ENCODE results near the gene SARNP. TPM values are rescaled to one million over a fixed set of nuclear protein-coding genes. Genes with fewer than 3 reads are reported as not detected.

The SARNP gene
- total RNA-seq, 1 experiment from 2014 or later = 98.3 TPM

DNA sequence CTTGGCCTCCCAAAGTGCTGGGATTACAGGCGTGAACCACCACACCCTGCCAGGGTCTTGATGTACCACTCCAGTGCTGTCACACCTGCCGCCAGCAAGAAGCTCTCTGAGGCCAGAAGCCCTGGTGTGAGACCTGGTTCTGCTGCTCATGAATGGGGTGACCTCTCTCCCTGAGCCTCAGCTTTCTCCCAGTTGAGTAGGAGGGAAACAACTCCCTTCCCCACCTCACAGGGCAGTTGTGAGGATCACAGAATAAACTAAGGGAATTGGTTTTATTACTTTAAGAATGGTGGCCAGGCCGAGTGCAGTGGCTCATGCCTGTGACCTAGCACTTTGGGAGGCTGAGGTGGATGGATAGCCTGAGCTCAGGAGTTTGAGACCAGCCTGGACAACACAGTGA, 82.9 kb downstream of the SARNP start:
- H3K36me3 Mint-ChIP-seq = no peaks in the 10 kb centered on the region
- no peak overlapping the region for H3K4me3 Mint-ChIP-seq
- no peaks in the 10 kb centered on the region for H3K9me3 Mint-ChIP-seq
- POLR2A ChIA-PET = no interaction called here
- no peak for DNase-seq (ENCODE audit: low spot score)
- CTCF ChIA-PET = interaction anchor here (0.6 to 1.5 kb wide), 4 partner anchors 10 to 78 kb away, joined by 3 to 6 read pairs (median 4); partner anchors contain the start of gene BLOC1S1
- peaks cover 37% of the 10 kb centered on the region for H3K4me1 Mint-ChIP-seq
- no peaks in the 10 kb centered on the region for H3K27me3 Mint-ChIP-seq (ENCODE audit: low read depth)
- no peak overlapping the region for H3K27ac Mint-ChIP-seq
- TF ChIP-seq, protein P1, sequence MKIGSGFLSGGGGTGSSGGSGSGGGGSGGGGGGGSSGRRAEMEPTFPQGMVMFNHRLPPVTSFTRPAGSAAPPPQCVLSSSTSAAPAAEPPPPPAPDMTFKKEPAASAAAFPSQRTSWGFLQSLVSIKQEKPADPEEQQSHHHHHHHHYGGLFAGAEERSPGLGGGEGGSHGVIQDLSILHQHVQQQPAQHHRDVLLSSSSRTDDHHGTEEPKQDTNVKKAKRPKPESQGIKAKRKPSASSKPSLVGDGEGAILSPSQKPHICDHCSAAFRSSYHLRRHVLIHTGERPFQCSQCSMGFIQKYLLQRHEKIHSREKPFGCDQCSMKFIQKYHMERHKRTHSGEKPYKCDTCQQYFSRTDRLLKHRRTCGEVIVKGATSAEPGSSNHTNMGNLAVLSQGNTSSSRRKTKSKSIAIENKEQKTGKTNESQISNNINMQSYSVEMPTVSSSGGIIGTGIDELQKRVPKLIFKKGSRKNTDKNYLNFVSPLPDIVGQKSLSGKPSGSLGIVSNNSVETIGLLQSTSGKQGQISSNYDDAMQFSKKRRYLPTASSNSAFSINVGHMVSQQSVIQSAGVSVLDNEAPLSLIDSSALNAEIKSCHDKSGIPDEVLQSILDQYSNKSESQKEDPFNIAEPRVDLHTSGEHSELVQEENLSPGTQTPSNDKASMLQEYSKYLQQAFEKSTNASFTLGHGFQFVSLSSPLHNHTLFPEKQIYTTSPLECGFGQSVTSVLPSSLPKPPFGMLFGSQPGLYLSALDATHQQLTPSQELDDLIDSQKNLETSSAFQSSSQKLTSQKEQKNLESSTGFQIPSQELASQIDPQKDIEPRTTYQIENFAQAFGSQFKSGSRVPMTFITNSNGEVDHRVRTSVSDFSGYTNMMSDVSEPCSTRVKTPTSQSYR (CRISPR knock-in tag; IDR thresholded peaks at IDR 0.05) = no peak
- TF ChIP-seq, protein P2, sequence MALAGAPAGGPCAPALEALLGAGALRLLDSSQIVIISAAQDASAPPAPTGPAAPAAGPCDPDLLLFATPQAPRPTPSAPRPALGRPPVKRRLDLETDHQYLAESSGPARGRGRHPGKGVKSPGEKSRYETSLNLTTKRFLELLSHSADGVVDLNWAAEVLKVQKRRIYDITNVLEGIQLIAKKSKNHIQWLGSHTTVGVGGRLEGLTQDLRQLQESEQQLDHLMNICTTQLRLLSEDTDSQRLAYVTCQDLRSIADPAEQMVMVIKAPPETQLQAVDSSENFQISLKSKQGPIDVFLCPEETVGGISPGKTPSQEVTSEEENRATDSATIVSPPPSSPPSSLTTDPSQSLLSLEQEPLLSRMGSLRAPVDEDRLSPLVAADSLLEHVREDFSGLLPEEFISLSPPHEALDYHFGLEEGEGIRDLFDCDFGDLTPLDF (CRISPR knock-in tag; IDR thresholded peaks at IDR 0.05) = no peak
- TF ChIP-seq GRHL2 (CRISPR knock-in tag; IDR thresholded peaks at IDR 0.05; ENCODE audit: insufficient replicate concordance, severe bottlenecking) (no peak), EMX1 (CRISPR knock-in tag; IDR thresholded peaks at IDR 0.05) (no peak), MXD4 (CRISPR knock-in tag; IDR thresholded peaks at IDR 0.05; ENCODE audit: borderline replicate concordance) (no peak)
- TF ChIP-seq, protein P3, sequence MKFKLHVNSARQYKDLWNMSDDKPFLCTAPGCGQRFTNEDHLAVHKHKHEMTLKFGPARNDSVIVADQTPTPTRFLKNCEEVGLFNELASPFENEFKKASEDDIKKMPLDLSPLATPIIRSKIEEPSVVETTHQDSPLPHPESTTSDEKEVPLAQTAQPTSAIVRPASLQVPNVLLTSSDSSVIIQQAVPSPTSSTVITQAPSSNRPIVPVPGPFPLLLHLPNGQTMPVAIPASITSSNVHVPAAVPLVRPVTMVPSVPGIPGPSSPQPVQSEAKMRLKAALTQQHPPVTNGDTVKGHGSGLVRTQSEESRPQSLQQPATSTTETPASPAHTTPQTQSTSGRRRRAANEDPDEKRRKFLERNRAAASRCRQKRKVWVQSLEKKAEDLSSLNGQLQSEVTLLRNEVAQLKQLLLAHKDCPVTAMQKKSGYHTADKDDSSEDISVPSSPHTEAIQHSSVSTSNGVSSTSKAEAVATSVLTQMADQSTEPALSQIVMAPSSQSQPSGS (CRISPR knock-in tag; IDR thresholded peaks at IDR 0.05; ENCODE audit: borderline replicate concordance, low read depth) = no peak
- TF ChIP-seq, protein P4, sequence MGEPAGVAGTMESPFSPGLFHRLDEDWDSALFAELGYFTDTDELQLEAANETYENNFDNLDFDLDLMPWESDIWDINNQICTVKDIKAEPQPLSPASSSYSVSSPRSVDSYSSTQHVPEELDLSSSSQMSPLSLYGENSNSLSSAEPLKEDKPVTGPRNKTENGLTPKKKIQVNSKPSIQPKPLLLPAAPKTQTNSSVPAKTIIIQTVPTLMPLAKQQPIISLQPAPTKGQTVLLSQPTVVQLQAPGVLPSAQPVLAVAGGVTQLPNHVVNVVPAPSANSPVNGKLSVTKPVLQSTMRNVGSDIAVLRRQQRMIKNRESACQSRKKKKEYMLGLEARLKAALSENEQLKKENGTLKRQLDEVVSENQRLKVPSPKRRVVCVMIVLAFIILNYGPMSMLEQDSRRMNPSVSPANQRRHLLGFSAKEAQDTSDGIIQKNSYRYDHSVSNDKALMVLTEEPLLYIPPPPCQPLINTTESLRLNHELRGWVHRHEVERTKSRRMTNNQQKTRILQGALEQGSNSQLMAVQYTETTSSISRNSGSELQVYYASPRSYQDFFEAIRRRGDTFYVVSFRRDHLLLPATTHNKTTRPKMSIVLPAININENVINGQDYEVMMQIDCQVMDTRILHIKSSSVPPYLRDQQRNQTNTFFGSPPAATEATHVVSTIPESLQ (CRISPR knock-in tag; IDR thresholded peaks at IDR 0.05) = no peak
- TF ChIP-seq, protein P5, sequence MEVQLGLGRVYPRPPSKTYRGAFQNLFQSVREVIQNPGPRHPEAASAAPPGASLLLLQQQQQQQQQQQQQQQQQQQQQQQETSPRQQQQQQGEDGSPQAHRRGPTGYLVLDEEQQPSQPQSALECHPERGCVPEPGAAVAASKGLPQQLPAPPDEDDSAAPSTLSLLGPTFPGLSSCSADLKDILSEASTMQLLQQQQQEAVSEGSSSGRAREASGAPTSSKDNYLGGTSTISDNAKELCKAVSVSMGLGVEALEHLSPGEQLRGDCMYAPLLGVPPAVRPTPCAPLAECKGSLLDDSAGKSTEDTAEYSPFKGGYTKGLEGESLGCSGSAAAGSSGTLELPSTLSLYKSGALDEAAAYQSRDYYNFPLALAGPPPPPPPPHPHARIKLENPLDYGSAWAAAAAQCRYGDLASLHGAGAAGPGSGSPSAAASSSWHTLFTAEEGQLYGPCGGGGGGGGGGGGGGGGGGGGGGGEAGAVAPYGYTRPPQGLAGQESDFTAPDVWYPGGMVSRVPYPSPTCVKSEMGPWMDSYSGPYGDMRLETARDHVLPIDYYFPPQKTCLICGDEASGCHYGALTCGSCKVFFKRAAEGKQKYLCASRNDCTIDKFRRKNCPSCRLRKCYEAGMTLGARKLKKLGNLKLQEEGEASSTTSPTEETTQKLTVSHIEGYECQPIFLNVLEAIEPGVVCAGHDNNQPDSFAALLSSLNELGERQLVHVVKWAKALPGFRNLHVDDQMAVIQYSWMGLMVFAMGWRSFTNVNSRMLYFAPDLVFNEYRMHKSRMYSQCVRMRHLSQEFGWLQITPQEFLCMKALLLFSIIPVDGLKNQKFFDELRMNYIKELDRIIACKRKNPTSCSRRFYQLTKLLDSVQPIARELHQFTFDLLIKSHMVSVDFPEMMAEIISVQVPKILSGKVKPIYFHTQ (CRISPR knock-in tag; IDR thresholded peaks at IDR 0.05) = no peak
- no peak for ATAC-seq

DNA sequence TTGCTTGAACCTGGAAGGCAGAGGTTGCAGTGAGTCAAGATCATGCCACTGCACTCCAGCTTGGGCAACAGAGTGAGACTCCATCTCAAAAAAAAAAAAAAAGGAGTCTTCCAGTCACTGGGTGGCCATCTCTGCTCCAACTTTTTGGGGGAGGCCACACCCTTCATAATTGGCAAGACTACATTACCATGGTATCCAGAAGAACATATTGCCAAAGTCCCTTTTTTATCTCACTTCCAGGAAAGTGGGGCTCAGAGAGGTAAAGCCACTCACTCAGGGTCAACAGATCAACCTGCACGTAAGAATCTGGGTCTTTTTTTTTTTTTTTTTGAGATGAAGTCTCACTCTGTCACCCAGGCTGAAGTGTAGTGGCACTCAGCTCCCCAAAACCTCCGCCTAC, 83.7 kb downstream of the SARNP start:
- POLR2A ChIA-PET = interaction anchor here (0.7 kb wide), 1 partner anchor 1992 kb away, joined by 4 read pairs; no protein-coding TSS in a partner anchor
- no peak for DNase-seq (ENCODE audit: low spot score)
- Mint-ChIP-seq H3K4me1 (peaks cover 37% of the 10 kb centered on the region), H3K27ac (no peak overlapping the region), H3K9me3 (no peaks in the 10 kb centered on the region), H3K36me3 (no peaks in the 10 kb centered on the region), H3K27me3 (ENCODE audit: low read depth) (no peaks in the 10 kb centered on the region), H3K4me3 (no peak overlapping the region)
- no peak for ATAC-seq
- CTCF ChIA-PET = interaction anchor here (0.6 to 1.5 kb wide), 6 partner anchors 9 to 244 kb away, joined by 3 to 6 read pairs (median 4); partner anchors contain the start of genes BLOC1S1 and ITGA7
- TF ChIP-seq ZNF423 (CRISPR knock-in tag; IDR thresholded peaks at IDR 0.05) (no peak), TEAD4 (CRISPR knock-in tag; IDR thresholded peaks at IDR 0.05) (no peak), ZNF416 (CRISPR knock-in tag; IDR thresholded peaks at IDR 0.05) (no peak), HMGA2 (CRISPR knock-in tag; IDR thresholded peaks at IDR 0.05) (no peak), TCF7 (CRISPR knock-in tag; IDR thresholded peaks at IDR 0.05; ENCODE audit: low read depth) (no peak), MXD4 (CRISPR knock-in tag; IDR thresholded peaks at IDR 0.05; ENCODE audit: borderline replicate concordance) (no peak), SP1 (CRISPR knock-in tag; conservative IDR thresholded peaks at IDR 0.05) (no peak), ZNF671 (CRISPR knock-in tag; IDR thresholded peaks at IDR 0.05) (no peak), ZNF219 (CRISPR knock-in tag; IDR thresholded peaks at IDR 0.05; ENCODE audit: borderline replicate concordance) (no peak), SMAD4 (CRISPR knock-in tag; IDR thresholded peaks at IDR 0.05) (no peak), ZBTB21 (CRISPR knock-in tag; IDR thresholded peaks at IDR 0.05; ENCODE audit: borderline replicate concordance) (no peak)
- TF ChIP-seq, protein P6, sequence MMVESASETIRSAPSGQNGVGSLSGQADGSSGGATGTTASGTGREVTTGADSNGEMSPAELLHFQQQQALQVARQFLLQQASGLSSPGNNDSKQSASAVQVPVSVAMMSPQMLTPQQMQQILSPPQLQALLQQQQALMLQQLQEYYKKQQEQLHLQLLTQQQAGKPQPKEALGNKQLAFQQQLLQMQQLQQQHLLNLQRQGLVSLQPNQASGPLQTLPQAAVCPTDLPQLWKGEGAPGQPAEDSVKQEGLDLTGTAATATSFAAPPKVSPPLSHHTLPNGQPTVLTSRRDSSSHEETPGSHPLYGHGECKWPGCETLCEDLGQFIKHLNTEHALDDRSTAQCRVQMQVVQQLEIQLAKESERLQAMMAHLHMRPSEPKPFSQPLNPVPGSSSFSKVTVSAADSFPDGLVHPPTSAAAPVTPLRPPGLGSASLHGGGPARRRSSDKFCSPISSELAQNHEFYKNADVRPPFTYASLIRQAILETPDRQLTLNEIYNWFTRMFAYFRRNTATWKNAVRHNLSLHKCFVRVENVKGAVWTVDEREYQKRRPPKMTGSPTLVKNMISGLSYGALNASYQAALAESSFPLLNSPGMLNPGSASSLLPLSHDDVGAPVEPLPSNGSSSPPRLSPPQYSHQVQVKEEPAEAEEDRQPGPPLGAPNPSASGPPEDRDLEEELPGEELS (CRISPR knock-in tag; IDR thresholded peaks at IDR 0.05) = no peak
- TF ChIP-seq, protein P7, sequence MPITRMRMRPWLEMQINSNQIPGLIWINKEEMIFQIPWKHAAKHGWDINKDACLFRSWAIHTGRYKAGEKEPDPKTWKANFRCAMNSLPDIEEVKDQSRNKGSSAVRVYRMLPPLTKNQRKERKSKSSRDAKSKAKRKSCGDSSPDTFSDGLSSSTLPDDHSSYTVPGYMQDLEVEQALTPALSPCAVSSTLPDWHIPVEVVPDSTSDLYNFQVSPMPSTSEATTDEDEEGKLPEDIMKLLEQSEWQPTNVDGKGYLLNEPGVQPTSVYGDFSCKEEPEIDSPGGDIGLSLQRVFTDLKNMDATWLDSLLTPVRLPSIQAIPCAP (CRISPR knock-in tag; IDR thresholded peaks at IDR 0.05) = no peak

All from WTC11 (cell line).